Measurements from ENCODE around the gene GYG1. TPM values are rescaled to one million over a fixed set of nuclear protein-coding genes. Genes with fewer than 3 reads are reported as not detected.

GYG1 gene
- total and polyA plus RNA-seq, 4 donors, result 9.2 to 16.7 (median 13.4) TPM

DNA sequence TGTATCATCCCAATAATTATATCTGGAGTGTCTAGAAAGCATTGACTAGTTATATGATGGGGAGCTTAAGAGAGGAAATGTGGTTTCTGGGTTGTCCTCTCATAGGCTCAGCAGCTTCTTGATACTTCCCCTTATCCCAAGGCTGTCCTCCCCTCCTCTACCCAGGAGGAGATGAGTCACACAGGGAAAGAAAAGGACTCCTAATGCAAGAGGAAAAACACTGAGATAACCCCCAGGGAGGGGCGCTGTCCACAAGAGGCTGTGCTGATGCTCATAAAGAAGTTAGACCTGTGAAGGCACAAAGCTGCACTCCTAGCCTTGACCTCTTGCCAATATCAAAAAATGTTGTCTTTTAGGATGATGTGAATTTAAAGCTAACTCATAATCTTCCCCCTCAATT lies 28.8 kb upstream of the GYG1 start:
- H3K27ac ChIP-seq (ENCODE audit: low read depth in 1 of 2, low read length in 2 of 2), result no peak overlapping the region
- TF ChIP-seq, protein P1, sequence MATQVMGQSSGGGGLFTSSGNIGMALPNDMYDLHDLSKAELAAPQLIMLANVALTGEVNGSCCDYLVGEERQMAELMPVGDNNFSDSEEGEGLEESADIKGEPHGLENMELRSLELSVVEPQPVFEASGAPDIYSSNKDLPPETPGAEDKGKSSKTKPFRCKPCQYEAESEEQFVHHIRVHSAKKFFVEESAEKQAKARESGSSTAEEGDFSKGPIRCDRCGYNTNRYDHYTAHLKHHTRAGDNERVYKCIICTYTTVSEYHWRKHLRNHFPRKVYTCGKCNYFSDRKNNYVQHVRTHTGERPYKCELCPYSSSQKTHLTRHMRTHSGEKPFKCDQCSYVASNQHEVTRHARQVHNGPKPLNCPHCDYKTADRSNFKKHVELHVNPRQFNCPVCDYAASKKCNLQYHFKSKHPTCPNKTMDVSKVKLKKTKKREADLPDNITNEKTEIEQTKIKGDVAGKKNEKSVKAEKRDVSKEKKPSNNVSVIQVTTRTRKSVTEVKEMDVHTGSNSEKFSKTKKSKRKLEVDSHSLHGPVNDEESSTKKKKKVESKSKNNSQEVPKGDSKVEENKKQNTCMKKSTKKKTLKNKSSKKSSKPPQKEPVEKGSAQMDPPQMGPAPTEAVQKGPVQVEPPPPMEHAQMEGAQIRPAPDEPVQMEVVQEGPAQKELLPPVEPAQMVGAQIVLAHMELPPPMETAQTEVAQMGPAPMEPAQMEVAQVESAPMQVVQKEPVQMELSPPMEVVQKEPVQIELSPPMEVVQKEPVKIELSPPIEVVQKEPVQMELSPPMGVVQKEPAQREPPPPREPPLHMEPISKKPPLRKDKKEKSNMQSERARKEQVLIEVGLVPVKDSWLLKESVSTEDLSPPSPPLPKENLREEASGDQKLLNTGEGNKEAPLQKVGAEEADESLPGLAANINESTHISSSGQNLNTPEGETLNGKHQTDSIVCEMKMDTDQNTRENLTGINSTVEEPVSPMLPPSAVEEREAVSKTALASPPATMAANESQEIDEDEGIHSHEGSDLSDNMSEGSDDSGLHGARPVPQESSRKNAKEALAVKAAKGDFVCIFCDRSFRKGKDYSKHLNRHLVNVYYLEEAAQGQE (IDR thresholded peaks at IDR 0.05), result peak; percentile 95
- TF ChIP-seq, protein P2, sequence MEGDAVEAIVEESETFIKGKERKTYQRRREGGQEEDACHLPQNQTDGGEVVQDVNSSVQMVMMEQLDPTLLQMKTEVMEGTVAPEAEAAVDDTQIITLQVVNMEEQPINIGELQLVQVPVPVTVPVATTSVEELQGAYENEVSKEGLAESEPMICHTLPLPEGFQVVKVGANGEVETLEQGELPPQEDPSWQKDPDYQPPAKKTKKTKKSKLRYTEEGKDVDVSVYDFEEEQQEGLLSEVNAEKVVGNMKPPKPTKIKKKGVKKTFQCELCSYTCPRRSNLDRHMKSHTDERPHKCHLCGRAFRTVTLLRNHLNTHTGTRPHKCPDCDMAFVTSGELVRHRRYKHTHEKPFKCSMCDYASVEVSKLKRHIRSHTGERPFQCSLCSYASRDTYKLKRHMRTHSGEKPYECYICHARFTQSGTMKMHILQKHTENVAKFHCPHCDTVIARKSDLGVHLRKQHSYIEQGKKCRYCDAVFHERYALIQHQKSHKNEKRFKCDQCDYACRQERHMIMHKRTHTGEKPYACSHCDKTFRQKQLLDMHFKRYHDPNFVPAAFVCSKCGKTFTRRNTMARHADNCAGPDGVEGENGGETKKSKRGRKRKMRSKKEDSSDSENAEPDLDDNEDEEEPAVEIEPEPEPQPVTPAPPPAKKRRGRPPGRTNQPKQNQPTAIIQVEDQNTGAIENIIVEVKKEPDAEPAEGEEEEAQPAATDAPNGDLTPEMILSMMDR (IDR thresholded peaks at IDR 0.05; ENCODE audit: low read depth, low read length, missing input control), result no peak
- TF ChIP-seq FOXA1 (IDR thresholded peaks at IDR 0.05) (no peak), YY1 (IDR thresholded peaks at IDR 0.05) (no peak), GABPA (IDR thresholded peaks at IDR 0.05 in 1 of 2, conservative IDR thresholded peaks at IDR 0.05 in 1 of 2) (no peak), RAD21 (IDR thresholded peaks at IDR 0.05) (peak in 1 of 2 donors; percentile 24)
- TF ChIP-seq, protein P3, sequence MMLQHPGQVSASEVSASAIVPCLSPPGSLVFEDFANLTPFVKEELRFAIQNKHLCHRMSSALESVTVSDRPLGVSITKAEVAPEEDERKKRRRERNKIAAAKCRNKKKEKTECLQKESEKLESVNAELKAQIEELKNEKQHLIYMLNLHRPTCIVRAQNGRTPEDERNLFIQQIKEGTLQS (IDR thresholded peaks at IDR 0.05), result no peak
- no peaks in the 10 kb centered on the region for H3K9me3 ChIP-seq (ENCODE audit: control insufficient read depth in 4 of 4, low read length in 3 of 4)
- DNase-seq (ENCODE audit: low spot score), result no peak
- WGBS, result 64% methylated on average over 1 of the region's 1 CpG
- H3K36me3 ChIP-seq (ENCODE audit: control insufficient read depth in 4 of 4, insufficient read depth in 3 of 4, low read depth in 1 of 4, low read length in 3 of 4), result no peaks in the 10 kb centered on the region
- H3K4me1 ChIP-seq (ENCODE audit: control insufficient read depth in 4 of 4, insufficient read depth in 4 of 4, low read length in 3 of 4), result no peaks in the 10 kb centered on the region
- no peak overlapping the region for H3K9ac ChIP-seq (ENCODE audit: low read depth in 1 of 2, low read length in 2 of 2)
- H3K4me3 ChIP-seq (ENCODE audit: low read depth in 1 of 3, low read length in 3 of 3), result no peak overlapping the region
- no peaks in the 10 kb centered on the region for H3K27me3 ChIP-seq (ENCODE audit: control insufficient read depth in 4 of 4, insufficient read depth in 4 of 4, low read length in 3 of 4)

DNA sequence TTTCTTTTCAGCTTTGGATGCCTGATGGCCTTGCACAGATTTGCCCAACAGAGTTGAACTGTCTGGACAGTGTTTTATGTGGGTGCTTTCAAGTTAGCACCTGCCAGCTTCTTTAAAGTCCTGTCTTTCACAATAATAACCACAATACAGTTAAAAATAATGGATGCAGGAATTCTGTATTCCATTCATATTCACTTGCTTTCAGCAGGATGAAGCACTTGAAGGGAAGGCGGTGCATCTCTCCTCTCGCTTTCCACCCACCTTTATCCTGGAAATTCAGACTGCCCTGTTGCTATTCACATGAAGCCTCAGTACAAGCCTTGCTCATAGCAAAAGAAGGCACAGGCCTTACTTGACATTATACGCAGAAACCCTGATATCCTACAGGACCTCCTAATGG lies 26.5 kb upstream of the GYG1 start:
- Histone ChIP-seq H3K36me3 (ENCODE audit: control insufficient read depth in 4 of 4, insufficient read depth in 3 of 4, low read depth in 1 of 4, low read length in 3 of 4) (no peaks in the 10 kb centered on the region), H3K27me3 (ENCODE audit: control insufficient read depth in 4 of 4, insufficient read depth in 4 of 4, low read length in 3 of 4) (no peaks in the 10 kb centered on the region), H3K9me3 (ENCODE audit: control insufficient read depth in 4 of 4, low read length in 3 of 4) (no peaks in the 10 kb centered on the region), H3K4me1 (ENCODE audit: control insufficient read depth in 4 of 4, insufficient read depth in 4 of 4, low read length in 3 of 4) (no peaks in the 10 kb centered on the region), H3K27ac (ENCODE audit: low read depth in 1 of 2, low read length in 2 of 2) (no peak overlapping the region), H3K4me3 (ENCODE audit: low read depth in 1 of 3, low read length in 3 of 3) (no peak overlapping the region), H3K9ac (ENCODE audit: low read depth in 1 of 2, low read length in 2 of 2) (no peak overlapping the region)
- WGBS, result 95% methylated on average over 3 of the region's 3 CpGs
- TF ChIP-seq FOXA2 (IDR thresholded peaks at IDR 0.05) (no peak), NR2F2 (IDR thresholded peaks at IDR 0.05) (no peak), YY1 (IDR thresholded peaks at IDR 0.05) (no peak), TAF1 (conservative IDR thresholded peaks at IDR 0.05) (no peak)
- TF ChIP-seq, protein P4, sequence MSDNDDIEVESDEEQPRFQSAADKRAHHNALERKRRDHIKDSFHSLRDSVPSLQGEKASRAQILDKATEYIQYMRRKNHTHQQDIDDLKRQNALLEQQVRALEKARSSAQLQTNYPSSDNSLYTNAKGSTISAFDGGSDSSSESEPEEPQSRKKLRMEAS (IDR thresholded peaks at IDR 0.05), result no peak
- TF ChIP-seq, protein P1 (IDR thresholded peaks at IDR 0.05), result no peak
- DNase-seq (ENCODE audit: low spot score), result no peak

Data from liver (tissue), 9 donors.